HCT116 (cell line): Measurements from ENCODE around the gene TSSK6. TPM values are rescaled to one million over a fixed set of nuclear protein-coding genes. Genes with fewer than 3 reads are reported as not detected.

Source experiments
- ATAC-seq: fragments of 200-7000 bp; cut with Tn5 transposase; 2 replicates; pipeline ENCODE4 v1.9.1; 2020; ENCODE audit warnings: mild to moderate bottlenecking, moderate library complexity
- BruUV-seq: library from RNA; stranded (reverse); fragments of 400-500 nt; replicated peaks from 2 replicates; lab custom pipeline; 2021; lab: Mats Ljungman, UMichigan
- CTCF ChIA-PET: fragments of 300-600 bp; sonication (Branson Sonifier 250); formaldehyde crosslinking; loops from one replicate; lab custom pipeline; 2021; ENCODE audit warnings: antibody characterized with exemption; lab: Charles Lee
- POLR2A ChIA-PET: fragments of 300-600, 350-600 bp; sonication (Branson Sonifier 250); formaldehyde crosslinking; loops from one replicate; lab custom pipeline; 2021; ENCODE audit warnings: antibody characterized with exemption; lab: Charles Lee
- RAD21 ChIA-PET, 2 experiments: fragments of 300-600 bp; sonication (Branson Sonifier 250); formaldehyde crosslinking; loops; one replicate each; lab custom pipeline; 2023; ENCODE audit warnings: low total read pairs in 2 of 2; ENCODE audit not compliant: uncharacterized antibody in 2 of 2, unreplicated experiment in 2 of 2, low non-redundant PET in 1 of 2; lab: Charles Lee
- DNase-seq: peaks from one replicate; pipeline ENCODE4 v3.0.0-alpha.2; 2010; ENCODE audit warnings: low read depth, low spot score
- H2AFZ ChIP-seq: fragments of 200-600 bp; shearing (Covaris generic), sonication (generic); 2 replicates; pipeline ENCODE4 v1.6.1; 2017; ENCODE audit warnings: low read depth, mixed run types, mixed read lengths, antibody characterized with exemption, low read length; ENCODE audit not compliant: poor library complexity, severe bottlenecking
- H3K27ac ChIP-seq: 2 replicates; pipeline ENCODE4 v1.5.1; 2012; ENCODE audit warnings: low read depth, low read length
- H3K27me3 ChIP-seq: fragments of 200-600 bp; sonication (generic); 2 replicates; pipeline ENCODE4 v1.6.1; 2016; ENCODE audit warnings: mixed run types, low read length, mixed read lengths; ENCODE audit not compliant: insufficient read depth
- H3K36me3 ChIP-seq, 2 experiments: fragments of 200-500 bp in 1 of 2; fragments of 200-600 bp in 1 of 2; sonication (Bioruptor generic) in 1 of 2; sonication (generic) in 1 of 2; 2 replicates each; pipeline versions ENCODE4 v1.5.1 to v1.6.1; 2014 to 2016; ENCODE audit warnings: low read length in 2 of 2, inconsistent platforms in 1 of 2, mixed read lengths in 1 of 2, mixed run types in 1 of 2; ENCODE audit not compliant: insufficient read depth in 2 of 2, control insufficient read depth in 1 of 2
- H3K4me1 ChIP-seq, 2 experiments: fragments of 200-600 bp in 1 of 2; sonication (generic) in 1 of 2; 2 replicates each; pipeline versions ENCODE4 v1.5.1 to v1.6.1; 2012 to 2017; ENCODE audit warnings: low read length in 2 of 2, inconsistent platforms in 1 of 2, mild to moderate bottlenecking in 1 of 2, mixed read lengths in 1 of 2, mixed run types in 1 of 2, moderate library complexity in 1 of 2; ENCODE audit not compliant: insufficient read depth in 2 of 2, control insufficient read depth in 1 of 2
- H3K4me2 ChIP-seq: fragments of 200-600 bp; sonication (generic); 2 replicates; pipeline ENCODE4 v1.6.1; 2017; ENCODE audit warnings: mixed run types, low read length, mixed read lengths
- H3K4me3 ChIP-seq, 2 experiments: fragments of 200-600 bp in 1 of 2; sonication (generic) in 1 of 2; replicated peaks in 1 of 2; 2 replicates each; pipeline ENCODE4 v1.5.1; 2011 to 2016; ENCODE audit warnings: low read length in 2 of 2, control low read depth in 1 of 2, low read depth in 1 of 2, mild to moderate bottlenecking in 1 of 2, mixed read lengths in 1 of 2, mixed run types in 1 of 2
- H3K79me2 ChIP-seq: fragments of 200-600 bp; sonication (generic); 2 replicates; pipeline ENCODE4 v1.6.1; 2017; ENCODE audit warnings: mild to moderate bottlenecking, mixed run types, low read length, moderate library complexity, mixed read lengths; ENCODE audit not compliant: insufficient read depth
- H3K9ac ChIP-seq: fragments of 200-600 bp; sonication (generic); 2 replicates; pipeline ENCODE4 v1.6.1; 2016; ENCODE audit warnings: low read length, mixed read lengths
- H3K9me2 ChIP-seq: fragments of 200-600 bp; sonication (generic), shearing (Covaris generic); 2 replicates; pipeline ENCODE4 v1.6.1; 2017; ENCODE audit warnings: mixed run types, mild to moderate bottlenecking, moderate library complexity; ENCODE audit not compliant: insufficient read depth
- H3K9me3 ChIP-seq, 2 experiments: fragments of 200-500 bp in 1 of 2; fragments of 200-600 bp in 1 of 2; sonication (Bioruptor generic) in 1 of 2; sonication (generic) in 1 of 2; 2 replicates each; pipeline ENCODE4 v1.6.1; 2014 to 2017; ENCODE audit warnings: low read length in 2 of 2, mixed read lengths in 2 of 2, inconsistent platforms in 1 of 2, low read depth in 1 of 2, mild to moderate bottlenecking in 1 of 2, mixed run types in 1 of 2, moderate library complexity in 1 of 2; ENCODE audit not compliant: control insufficient read depth in 1 of 2, insufficient read depth in 1 of 2
- H4K20me1 ChIP-seq: fragments of 200-600 bp; sonication (generic), shearing (Covaris generic); 2 replicates; pipeline ENCODE4 v1.6.1; 2017; ENCODE audit warnings: mixed run types, mild to moderate bottlenecking, moderate library complexity; ENCODE audit not compliant: insufficient read depth
- EZH2 ChIP-seq: fragments of 200-600 bp; sonication (generic); IDR thresholded peaks from 2 replicates; pipeline ENCODE4 v1.6.1; 2017; ENCODE audit warnings: antibody characterized with exemption, mixed run types
- YY1 ChIP-seq: IDR thresholded peaks from 2 replicates; pipeline ENCODE4 v1.6.1; 2011; ENCODE audit warnings: low read length, low read depth, moderate library complexity, mild to moderate bottlenecking; ENCODE audit not compliant: insufficient replicate concordance; ENCODE audit errors: extremely low read depth
- ZBTB33 ChIP-seq: IDR thresholded peaks from 2 replicates; pipeline ENCODE4 v1.6.1; 2011; ENCODE audit warnings: mild to moderate bottlenecking, low read length, moderate library complexity; ENCODE audit not compliant: insufficient replicate concordance; ENCODE audit errors: extremely low read depth
- ZFX ChIP-seq: fragments of 450-650 bp; IDR thresholded peaks from 2 replicates; pipeline ENCODE4 v1.6.1; 2017
- ZNF274 ChIP-seq: fragments of 200-500 bp; sonication (Bioruptor generic); IDR thresholded peaks from 2 replicates; pipeline ENCODE4 v1.6.1; 2014; ENCODE audit warnings: mild to moderate bottlenecking, low read depth, low read length, inconsistent platforms
- intact Hi-C: fragments of 100-400 bp; cut with micrococcal nuclease; formaldehyde crosslinking; loops from 2 replicates; pipeline ENCODE4 v1.10.0; 2022
- total RNA-seq: library from RNA; stranded (reverse); gene quantifications from one replicate; pipeline ENCODE4 v1.2.1, GENCODE V29; 2021; ENCODE audit not compliant: unreplicated experiment
- TF ChIP-seq, protein P1 (sequence below): IDR thresholded peaks from 2 replicates; pipeline ENCODE4 v1.6.1; 2012

Gene TSSK6
- total RNA-seq, 1 experiment from 2014 or later = 4.1 TPM

DNA sequence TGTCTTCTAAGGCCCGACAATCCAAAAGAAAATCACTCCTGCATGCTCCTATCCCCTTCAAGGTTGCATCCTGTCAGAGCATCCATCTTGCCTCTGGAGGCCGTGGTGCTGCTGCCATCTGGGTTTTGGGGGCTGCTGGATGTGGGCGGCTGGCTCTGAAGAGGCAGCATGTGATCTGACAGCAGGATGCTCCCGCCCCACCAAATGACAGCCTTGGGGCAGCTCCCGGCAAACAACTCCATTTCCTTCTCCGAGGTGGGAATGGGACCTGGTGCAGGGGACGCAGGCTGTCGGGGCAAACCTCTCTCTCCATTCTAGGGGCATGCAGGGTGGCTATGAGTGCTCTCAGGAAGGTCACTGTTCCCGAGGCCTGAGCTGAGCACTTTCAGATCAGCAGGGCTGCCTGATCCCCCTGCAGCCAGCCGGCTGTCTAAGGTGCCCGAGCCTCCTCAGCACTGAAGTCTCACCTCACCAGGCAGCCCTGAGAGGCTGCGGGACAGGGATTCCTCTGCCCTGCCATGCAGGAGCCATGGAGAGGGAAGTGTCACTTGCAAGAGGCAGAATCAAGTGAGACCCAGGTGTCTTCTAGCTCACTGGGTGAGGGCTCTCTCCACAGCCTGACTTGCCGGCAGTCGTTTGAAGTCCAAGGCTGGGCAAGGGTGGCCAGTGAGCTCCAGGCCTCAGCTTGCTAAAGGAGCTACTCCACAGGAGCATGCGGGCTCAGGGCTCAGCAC is 28.8 kb downstream of the TSSK6 start:
- Histone ChIP-seq H3K27ac (peak overlapping the region; percentile 13; the same call in 1 of the 2 replicates), H3K9me3 (no peaks in the 10 kb centered on the region), H3K9ac (no peak overlapping the region; the same call in 1 of the 2 replicates), H3K9me2 (no peaks in the 10 kb centered on the region), H4K20me1 (peaks cover 10% of the 10 kb centered on the region; the same call in 1 of the 2 replicates), H3K27me3 (no peaks in the 10 kb centered on the region), H3K4me3 (no peak overlapping the region)
- no peak for ATAC-seq
- ChIA-PET RAD21 (no interaction called here), POLR2A (no interaction called here)
- TF ChIP-seq ZBTB33 (no peak), EZH2 (no peak), YY1 (no peak), ZNF274 (no peak), ZFX (no peak)
- TF ChIP-seq, protein P1, sequence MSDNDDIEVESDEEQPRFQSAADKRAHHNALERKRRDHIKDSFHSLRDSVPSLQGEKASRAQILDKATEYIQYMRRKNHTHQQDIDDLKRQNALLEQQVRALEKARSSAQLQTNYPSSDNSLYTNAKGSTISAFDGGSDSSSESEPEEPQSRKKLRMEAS = no peak
- TF ChIP-seq, all 23 proteins: peak for 0
- Histone ChIP-seq H3K79me2 (peaks cover 90% of the 10 kb centered on the region), H3K36me3 (peaks cover 0 to 13% of the 10 kb centered on the region in 2 experiments; a peak in 1 of 4 replicates), H3K4me1 (peaks cover 19 to 43% of the 10 kb centered on the region in 2 experiments), H2AFZ (no peak overlapping the region), H3K4me2 (no peak overlapping the region)
- DNase-seq = no peak
- CTCF ChIA-PET = no interaction called here
- no TSS peak for BruUV-seq
- intact Hi-C loops = loop anchor here (5.0 kb wide), 1 partner anchor 79 kb away; the partner anchor contains the start of gene GATAD2A
